Measurements from ENCODE around the gene FBXL22.
"Not testable (repeated sequence)": the region's sequence is repeated elsewhere in the genome, so short reads cannot be mapped to it uniquely, and the experiment has no call there.

FBXL22 gene

DNA sequence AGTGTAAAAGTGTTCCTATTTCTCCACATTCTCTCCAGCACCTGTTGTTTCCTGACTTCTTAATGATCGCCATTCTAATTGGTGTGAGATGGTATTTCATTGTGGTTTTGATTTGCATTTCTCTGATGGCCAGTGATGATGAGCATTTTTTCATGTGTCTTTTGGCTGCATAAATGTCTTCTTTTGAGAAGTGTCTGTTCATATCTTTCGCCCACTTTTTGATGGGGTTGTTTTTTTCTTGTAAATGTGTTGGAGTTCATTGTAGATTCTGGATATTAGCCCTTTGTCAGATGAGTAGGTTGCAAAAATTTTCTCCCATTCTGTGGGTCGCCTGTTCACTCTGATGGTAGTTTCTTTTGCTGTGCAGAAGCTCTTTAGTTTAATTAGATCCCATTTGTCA lies 20.4 kb downstream of the FBXL22 start:
- not testable (repeated sequence) for DNase-seq

DNA sequence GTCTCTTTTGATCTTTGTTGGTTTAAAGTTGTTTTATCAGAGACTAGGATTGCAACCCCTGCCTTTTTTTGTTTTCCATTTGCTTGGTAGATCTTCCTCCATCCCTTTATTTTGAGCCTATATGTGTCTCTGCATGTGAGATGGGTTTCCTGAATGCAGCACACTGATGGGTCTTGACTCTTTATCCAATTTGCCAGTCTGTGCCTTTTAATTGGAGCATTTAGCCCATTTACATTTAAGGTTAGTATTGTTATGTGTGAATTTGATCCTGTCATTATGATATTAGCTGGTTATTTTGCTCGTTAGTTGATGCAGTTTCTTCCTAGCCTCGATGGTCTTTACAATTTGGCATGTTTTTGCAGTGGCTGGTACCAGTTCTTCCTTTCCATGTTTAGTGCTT lies 23.6 kb downstream of the FBXL22 start:
- not testable (repeated sequence) for DNase-seq

DNA sequence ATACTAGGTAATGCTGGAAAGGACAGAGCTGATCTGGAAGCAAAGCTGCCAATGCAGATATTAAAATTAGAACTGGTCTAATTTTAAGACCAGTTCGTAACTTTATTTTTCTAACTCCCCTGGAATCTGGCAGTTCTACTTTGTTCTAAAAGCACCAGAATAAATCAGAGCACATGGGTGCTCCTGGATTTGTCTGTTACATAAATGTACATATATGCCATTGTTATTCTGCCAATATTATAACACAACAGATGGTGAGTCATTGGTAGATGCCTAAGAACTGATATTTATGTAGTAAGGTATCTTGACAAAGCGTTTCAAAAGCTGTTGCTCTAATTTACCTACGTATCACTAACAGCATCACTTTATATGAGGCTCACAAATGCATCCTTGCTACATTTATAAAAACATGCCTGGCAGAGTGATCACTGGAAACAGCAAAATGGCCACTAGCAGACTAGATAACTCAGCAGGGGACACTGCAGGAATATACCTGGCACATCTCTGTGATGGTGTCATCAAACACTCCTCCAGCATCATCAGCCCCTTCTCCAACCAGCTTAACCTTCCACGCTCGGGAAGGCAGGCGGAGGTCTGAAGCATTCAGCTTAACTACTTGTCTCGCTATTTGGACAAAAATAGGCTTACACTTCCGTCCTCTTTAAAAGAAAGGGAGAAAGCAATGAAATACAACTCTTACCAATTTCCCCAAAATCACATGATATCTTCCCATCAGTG lies 26.2 kb downstream of the FBXL22 start:
- no peak for DNase-seq

DNA sequence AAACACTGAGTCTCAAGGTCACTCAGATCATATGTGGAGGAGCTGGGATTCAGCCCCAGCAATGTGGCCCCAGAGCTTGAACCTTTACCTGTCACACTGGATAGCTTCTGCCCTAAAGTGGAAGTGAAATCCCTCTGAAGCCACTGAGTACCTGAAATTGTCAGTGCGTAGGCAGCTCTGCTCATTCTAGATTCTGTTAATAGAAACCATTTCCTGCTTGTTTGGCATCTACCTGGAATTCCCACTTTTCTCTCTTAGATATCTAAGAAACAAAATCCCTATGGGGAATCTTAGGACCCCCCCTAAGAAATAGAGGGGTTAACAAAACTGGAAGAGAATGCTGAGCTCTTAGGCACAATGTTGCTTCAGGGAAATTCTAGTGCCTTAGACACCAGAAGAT lies 29.8 kb downstream of the FBXL22 start:
- DNase-seq: no peak

GRCh38 chr15:63628123-63628822 lies 31.1 kb downstream of the FBXL22 start:
- no peak for DNase-seq

GRCh38 chr15:63630036-63630751 lies 33.0 kb downstream of the FBXL22 start:
- no peak for DNase-seq

- DNase-seq: no peak
These were observed 36.1 kb downstream of the FBXL22 start for GRCh38 chr15:63633312-63633711.

- DNase-seq: no peak
These were observed 37.0 kb downstream of the FBXL22 start for GRCh38 chr15:63634154-63634553.

DNA sequence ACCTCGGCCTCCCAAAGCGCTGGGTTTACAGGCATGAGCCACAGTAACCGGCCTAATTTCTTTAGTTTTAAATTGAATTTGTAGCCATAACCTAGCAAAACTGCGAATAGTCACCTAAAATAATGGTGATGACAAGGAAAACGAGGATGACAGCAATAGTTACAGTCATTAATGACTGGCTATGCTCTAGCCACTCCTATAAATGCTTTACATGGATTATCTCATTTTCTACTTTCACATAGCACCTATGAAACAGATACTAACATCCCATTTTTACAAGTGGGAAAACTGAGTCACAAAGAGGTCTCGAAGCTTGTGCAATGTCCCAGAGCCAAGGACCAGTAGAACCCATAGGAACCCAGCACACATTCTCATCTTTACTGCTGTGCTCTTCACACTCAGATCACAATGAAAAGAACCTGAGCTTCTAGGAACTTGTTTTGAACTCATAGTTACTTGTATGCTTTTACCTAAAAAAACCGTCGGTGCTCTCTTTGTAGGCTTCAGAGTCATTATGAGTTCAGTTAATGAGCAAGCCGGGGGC lies 39.4 kb downstream of the FBXL22 start:
- DNase-seq: no peak

GRCh38 chr15:63638839-63639238 lies 41.7 kb downstream of the FBXL22 start:
- no peak for DNase-seq

DNA sequence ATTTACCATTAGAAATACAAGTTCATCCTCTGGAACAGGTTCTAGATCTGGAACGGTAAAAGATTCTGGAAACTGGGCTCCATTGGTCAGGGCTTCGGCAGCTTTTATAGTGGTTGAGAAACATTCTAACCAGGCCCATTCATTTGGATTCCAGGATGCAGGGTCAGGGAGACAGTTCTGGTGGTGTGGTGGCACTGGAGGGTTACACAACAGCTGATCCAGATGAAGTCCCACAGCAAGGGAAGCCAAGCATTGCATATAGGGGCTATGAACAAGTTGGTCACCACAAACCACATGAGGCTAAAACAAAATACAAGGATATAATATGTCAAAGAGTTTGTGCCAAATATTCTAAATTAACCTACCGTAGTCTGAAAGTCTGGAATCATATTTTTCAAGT lies 43.0 kb downstream of the FBXL22 start:
- no peak for DNase-seq

Data from amniotic stem cell (primary cell).